ENCODE measurements around the gene CSRP3.

CSRP3 gene

GRCh38 chr11:19201737-19202605 lies at the start of gene CSRP3:
Gene CSRP3 (minus strand): TSS chr11:19201983. CDS start chr11:19192448, 9,535 bp downstream.
- no peak for TF ChIP-seq CTCF (IDR thresholded peaks at IDR 0.05; ENCODE audit: control insufficient read depth, extremely low read depth, insufficient read depth)
- DNase-seq (ENCODE audit: low read depth), result no peak
- no peak within 1 kb of the TSS for H3K4me3 ChIP-seq (ENCODE audit: low read depth, low read length)

GRCh38 chr11:19251577-19251976 lies 49.8 kb upstream of the CSRP3 start:
- TF ChIP-seq CTCF (IDR thresholded peaks at IDR 0.05; ENCODE audit: control insufficient read depth, extremely low read depth, insufficient read depth), result no peak

GRCh38 chr11:19246816-19247215 lies 45.0 kb upstream of the CSRP3 start:
- no peak overlapping the region for H3K4me3 ChIP-seq (ENCODE audit: low read depth, low read length)
- no peak for DNase-seq (ENCODE audit: low read depth)
- no peak for TF ChIP-seq CTCF (IDR thresholded peaks at IDR 0.05; ENCODE audit: control insufficient read depth, extremely low read depth, insufficient read depth)

More at GRCh38 chr11:19251577-19251976, 49.8 kb upstream of the CSRP3 start:
- H3K4me3 ChIP-seq (ENCODE audit: low read depth, low read length), result no peak overlapping the region
- no peak for DNase-seq (ENCODE audit: low read depth)

DNA sequence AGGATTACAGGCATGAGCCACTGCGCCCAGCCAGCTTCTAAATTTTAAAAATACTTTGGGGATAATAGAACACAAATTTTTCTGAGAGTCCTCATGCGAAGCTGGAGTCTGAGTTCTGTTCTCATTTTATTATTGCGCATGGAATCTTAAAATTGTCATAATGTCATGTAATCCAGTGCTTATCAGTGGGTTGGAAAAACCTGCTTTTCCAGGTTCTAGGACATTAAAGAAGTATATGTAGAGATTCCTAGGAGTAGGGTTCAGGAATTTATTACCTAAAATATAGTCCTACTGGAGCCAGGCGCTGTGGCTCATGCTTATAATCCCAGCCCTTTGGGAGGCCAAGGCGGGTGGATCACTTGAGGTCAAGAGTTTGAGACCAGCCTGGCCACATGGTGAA lies 43.6 kb upstream of the CSRP3 start:
- no peak for TF ChIP-seq CTCF (IDR thresholded peaks at IDR 0.05; ENCODE audit: control insufficient read depth, extremely low read depth, insufficient read depth)
- no peak for DNase-seq (ENCODE audit: low read depth)
- H3K4me3 ChIP-seq (ENCODE audit: low read depth, low read length), result no peak overlapping the region

DNA sequence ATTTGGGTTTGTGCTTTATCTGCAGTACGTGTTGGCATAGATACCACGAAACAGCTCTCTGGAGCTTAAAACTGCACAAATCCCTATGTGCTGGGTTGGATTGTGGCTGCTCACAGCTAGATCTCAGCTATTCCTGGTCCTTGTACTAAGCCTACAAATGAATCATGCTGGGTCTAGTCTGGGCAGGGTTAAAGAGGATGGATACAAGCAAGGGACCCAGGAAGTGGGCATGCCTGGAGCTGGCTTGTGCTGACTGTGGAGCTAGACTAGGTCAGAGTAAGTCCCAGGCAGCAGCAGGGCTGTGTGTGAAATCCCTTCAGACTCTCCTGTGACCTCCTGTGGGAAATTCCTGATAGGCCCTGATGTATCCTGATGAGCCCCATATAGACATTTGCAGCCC lies 42.8 kb upstream of the CSRP3 start:
- no peak for DNase-seq (ENCODE audit: low read depth)
- no peak overlapping the region for H3K4me3 ChIP-seq (ENCODE audit: low read depth, low read length)
- no peak for TF ChIP-seq CTCF (IDR thresholded peaks at IDR 0.05; ENCODE audit: control insufficient read depth, extremely low read depth, insufficient read depth)

DNA sequence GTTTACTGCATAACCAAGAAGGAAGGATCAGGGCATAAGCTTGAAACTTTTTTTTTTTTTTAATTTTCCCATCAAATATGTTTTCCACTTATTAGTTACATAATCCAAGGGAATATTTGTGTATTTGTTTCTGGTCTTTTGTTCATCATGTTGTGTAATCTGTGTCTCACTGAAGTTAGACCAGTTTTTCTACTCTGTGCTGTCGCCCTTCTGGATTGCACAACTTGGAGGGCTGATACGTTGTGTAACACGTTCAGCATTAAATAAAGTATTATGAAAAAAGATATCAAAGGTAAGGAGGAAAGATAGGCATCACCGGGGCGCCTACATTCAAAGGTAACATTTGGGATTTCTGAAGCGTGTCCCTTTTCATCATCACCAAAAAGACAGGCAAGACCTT lies 42.3 kb upstream of the CSRP3 start:
- no peak overlapping the region for H3K4me3 ChIP-seq (ENCODE audit: low read depth, low read length)
- TF ChIP-seq CTCF (IDR thresholded peaks at IDR 0.05; ENCODE audit: control insufficient read depth, extremely low read depth, insufficient read depth), result no peak
- no peak for DNase-seq (ENCODE audit: low read depth)

DNA sequence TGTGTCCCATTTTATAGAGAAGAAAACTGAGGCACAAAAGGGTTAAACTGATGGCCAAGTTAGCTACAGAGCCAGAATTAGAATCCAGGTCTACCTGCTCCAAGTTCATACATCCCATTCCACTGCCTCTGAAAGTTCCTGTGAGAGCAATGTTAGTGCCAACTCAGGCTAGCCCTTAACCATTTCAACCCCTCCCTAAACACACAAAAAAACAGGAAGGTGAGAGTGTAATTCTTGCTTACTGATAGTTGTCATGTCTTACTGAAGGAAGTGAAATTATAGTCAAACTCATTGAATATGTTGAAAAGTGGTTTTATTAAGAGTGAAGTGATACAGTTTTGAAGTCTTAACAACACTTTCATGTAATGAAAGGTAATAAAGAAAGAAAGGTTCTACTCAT lies 41.8 kb upstream of the CSRP3 start:
- TF ChIP-seq CTCF (IDR thresholded peaks at IDR 0.05; ENCODE audit: control insufficient read depth, extremely low read depth, insufficient read depth), result no peak
- no peak for DNase-seq (ENCODE audit: low read depth)
- H3K4me3 ChIP-seq (ENCODE audit: low read depth, low read length), result no peak overlapping the region
